Adipocyte (in vitro differentiated cells): Measurements from ENCODE around the gene FBLN1.
"Not testable (repeated sequence)": the region's sequence is repeated elsewhere in the genome, so short reads cannot be mapped to it uniquely, and the experiment has no call there.

ENCODE experiments used
- DNase-seq: peaks from one replicate; pipeline ENCODE4 v3.0.0-alpha.2; 2015; ENCODE audit warnings: low read depth
- H3K27me3 ChIP-seq: replicated peaks from 2 replicates; pipeline ENCODE4 v1.7.0; 2013; ENCODE audit warnings: mild to moderate bottlenecking, low read length, moderate library complexity; ENCODE audit not compliant: control insufficient read depth, insufficient read depth
- H3K36me3 ChIP-seq: 2 replicates; pipeline ENCODE4 v1.7.0; 2013; ENCODE audit warnings: low read length, mild to moderate bottlenecking, moderate library complexity; ENCODE audit not compliant: control insufficient read depth, insufficient read depth, severe bottlenecking
- H3K4me1 ChIP-seq: 2 replicates; pipeline ENCODE4 v1.7.0; 2013; ENCODE audit warnings: mild to moderate bottlenecking, low read length, moderate library complexity; ENCODE audit not compliant: control insufficient read depth, insufficient read depth
- H3K4me3 ChIP-seq: 2 replicates; pipeline ENCODE4 v1.7.0; 2013; ENCODE audit warnings: mild to moderate bottlenecking, low read length, moderate library complexity
- H3K9ac ChIP-seq: 2 replicates; pipeline ENCODE4 v1.7.0; 2013; ENCODE audit warnings: mild to moderate bottlenecking, low read length, moderate library complexity
- H3K9me3 ChIP-seq: 2 replicates; pipeline ENCODE4 v1.7.0; 2013; ENCODE audit warnings: mild to moderate bottlenecking, low read length, moderate library complexity; ENCODE audit not compliant: control insufficient read depth

The FBLN1 gene

DNA sequence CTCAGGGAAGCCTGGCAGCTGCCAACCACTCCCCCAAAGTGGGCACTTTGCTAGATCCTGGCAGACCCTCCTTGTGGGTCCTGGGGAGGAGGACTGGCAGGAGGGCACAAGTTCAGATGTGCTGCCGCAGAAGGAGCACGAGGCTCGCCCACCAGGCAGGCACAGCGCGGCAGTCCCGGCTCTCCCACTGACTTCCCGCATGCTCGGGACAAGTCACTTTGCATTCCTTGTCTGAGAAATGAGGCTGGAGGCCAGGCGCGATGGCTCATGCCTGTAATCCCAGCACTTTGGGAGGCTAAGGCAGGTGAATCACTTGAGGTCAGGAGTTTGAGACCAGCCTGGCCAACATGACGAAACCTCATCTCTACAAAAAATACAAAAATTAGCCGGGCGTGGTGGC is 40.1 kb downstream of the FBLN1 start:
- H3K4me3 ChIP-seq, H3K9me3 ChIP-seq, DNase-seq, H3K27me3 ChIP-seq, H3K9ac ChIP-seq: not testable (repeated sequence)
- H3K36me3 ChIP-seq = peaks cover 37% of the 10 kb centered on the region
- peaks cover 17% of the 10 kb centered on the region for H3K4me1 ChIP-seq

GRCh38 chr22:45543243-45543642 is 40.6 kb downstream of the FBLN1 start:
- H3K36me3 ChIP-seq = peaks cover 42% of the 10 kb centered on the region
- DNase-seq = no peak
- no peak overlapping the region for H3K4me3 ChIP-seq
- H3K9ac ChIP-seq = no peak overlapping the region
- no peaks in the 10 kb centered on the region for H3K9me3 ChIP-seq
- H3K27me3 ChIP-seq = no peaks in the 10 kb centered on the region
- H3K4me1 ChIP-seq = peaks cover 15% of the 10 kb centered on the region

DNA sequence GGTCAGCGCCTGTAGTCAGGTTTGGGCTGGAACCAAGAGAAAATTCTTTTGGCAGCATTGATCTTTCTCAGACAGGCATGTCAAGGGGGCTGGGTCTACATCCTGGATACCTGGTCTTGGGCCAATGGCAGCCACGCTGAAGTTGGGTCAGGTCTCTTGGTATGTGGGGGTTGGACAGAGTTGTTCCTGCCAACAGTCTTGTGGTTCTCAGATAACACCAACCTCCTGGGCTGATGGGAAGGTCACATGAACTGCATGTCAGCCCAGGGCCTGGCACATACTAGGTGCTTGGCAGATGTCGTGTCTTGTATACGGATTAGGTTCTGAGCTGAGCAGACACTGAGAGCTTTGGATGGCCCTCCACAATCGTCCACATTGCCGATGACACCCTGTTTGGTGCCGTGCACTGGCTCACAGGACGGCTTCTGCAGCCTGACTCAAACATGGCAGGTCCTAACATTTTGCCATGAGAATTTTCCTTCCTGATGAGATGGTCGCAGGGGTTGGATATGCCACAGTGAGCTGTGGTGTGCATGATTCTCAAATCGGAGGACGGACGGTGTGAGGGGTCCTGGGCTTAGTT is 42.0 kb downstream of the FBLN1 start:
- no peak overlapping the region for H3K4me3 ChIP-seq
- no peaks in the 10 kb centered on the region for H3K27me3 ChIP-seq
- H3K36me3 ChIP-seq = peaks cover 45% of the 10 kb centered on the region
- no peak overlapping the region for H3K9ac ChIP-seq
- H3K9me3 ChIP-seq = no peaks in the 10 kb centered on the region
- DNase-seq = no peak
- peaks cover 24% of the 10 kb centered on the region for H3K4me1 ChIP-seq

GRCh38 chr22:45546333-45547015 is 43.8 kb downstream of the FBLN1 start:
- H3K9me3 ChIP-seq = no peaks in the 10 kb centered on the region
- H3K4me1 ChIP-seq = peaks cover 42% of the 10 kb centered on the region
- peaks cover 34% of the 10 kb centered on the region for H3K36me3 ChIP-seq
- no peaks in the 10 kb centered on the region for H3K27me3 ChIP-seq
- H3K4me3 ChIP-seq = no peak overlapping the region
- DNase-seq = no peak
- H3K9ac ChIP-seq = no peak overlapping the region

DNA sequence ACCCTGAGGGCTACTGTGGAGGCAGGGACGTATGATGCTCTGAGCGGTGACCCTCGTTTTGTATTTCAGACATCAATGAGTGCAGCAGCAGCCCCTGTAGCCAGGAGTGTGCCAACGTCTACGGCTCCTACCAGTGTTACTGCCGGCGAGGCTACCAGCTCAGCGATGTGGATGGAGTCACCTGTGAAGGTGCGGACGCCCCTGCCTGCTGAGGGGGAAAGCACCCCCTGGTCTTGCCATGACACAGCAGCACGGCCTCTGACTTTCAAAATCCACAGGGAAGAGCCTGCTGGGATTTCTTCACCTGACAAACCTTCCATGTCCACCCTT is 44.3 kb downstream of the FBLN1 start:
- H3K9me3 ChIP-seq = no peaks in the 10 kb centered on the region
- H3K27me3 ChIP-seq = no peaks in the 10 kb centered on the region
- no peak overlapping the region for H3K4me3 ChIP-seq
- H3K9ac ChIP-seq = no peak overlapping the region
- H3K36me3 ChIP-seq = peaks cover 28% of the 10 kb centered on the region
- DNase-seq = no peak
- H3K4me1 ChIP-seq = peaks cover 47% of the 10 kb centered on the region

DNA sequence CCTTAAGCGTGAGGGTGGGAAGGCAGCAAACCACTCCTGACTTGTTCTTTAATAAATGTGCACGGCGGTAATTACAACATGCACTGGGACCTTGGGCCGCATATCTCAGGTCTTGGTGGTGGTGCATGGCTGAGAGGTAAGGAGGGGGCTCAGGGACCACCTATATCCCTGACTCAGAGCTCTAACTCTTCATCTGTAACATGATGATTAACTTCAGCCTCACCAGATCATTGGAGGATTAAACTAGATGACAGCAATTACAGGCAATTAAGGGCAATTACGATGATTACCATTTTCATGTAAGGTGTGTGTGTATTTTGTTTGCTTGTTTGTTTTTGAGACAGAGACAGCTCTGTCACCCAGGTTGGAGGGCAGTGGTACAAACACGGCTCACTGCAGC is 45.0 kb downstream of the FBLN1 start:
- H3K36me3 ChIP-seq = peaks cover 21% of the 10 kb centered on the region
- peak overlapping the region; percentile 71 for H3K9ac ChIP-seq
- no peak overlapping the region for H3K4me3 ChIP-seq
- H3K27me3 ChIP-seq = no peaks in the 10 kb centered on the region
- peaks cover 55% of the 10 kb centered on the region for H3K4me1 ChIP-seq
- H3K9me3 ChIP-seq = no peaks in the 10 kb centered on the region
- no peak for DNase-seq

GRCh38 chr22:45548247-45548840 is 45.7 kb downstream of the FBLN1 start:
- H3K9me3 ChIP-seq = no peaks in the 10 kb centered on the region
- H3K4me3 ChIP-seq = no peak overlapping the region
- peaks cover 20% of the 10 kb centered on the region for H3K36me3 ChIP-seq
- H3K4me1 ChIP-seq = peaks cover 61% of the 10 kb centered on the region
- no peak for DNase-seq
- peak overlapping the region; percentile 71 for H3K9ac ChIP-seq
- H3K27me3 ChIP-seq = no peaks in the 10 kb centered on the region

DNA sequence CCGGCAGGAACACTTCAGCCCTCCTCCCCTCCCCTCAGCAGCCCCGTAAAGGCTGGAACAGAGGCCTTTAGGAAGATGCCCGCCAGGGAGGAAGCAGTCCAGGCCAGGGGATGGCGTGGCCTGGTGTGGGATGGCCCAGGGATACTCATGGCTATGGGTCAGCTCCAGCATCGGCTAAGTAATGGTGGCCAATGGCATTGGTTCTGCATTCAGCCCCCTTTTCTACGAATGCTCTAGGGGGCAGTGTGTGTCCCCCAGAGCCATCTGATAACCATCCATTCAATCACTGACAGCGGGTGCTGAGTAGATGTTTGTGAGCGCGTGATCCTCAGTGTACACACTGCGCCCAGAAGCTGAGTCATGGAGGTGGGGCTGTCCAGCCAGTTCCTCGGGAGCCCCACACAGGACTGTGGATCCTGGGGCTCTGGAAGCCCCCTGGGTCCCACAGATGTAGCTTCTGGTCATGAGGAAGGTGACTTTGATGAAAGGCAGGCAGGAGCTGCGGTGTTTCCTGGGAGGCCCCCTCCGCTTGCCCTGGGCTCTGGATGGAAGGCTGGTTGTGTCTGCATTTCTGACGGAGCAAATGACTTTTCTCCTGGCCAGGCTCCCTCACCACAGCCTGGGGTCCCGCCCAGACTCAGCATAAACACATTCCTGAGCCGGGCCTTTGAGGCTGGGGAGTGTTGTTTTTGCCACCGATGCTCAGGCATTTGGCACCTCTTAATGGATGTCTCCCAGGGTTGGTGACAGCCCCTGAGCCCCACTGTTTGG is 46.5 kb downstream of the FBLN1 start:
- DNase-seq = no peak
- Histone ChIP-seq H3K4me3 (peak overlapping the region; percentile 39), H3K9ac (peak overlapping the region; percentile 71), H3K27me3 (no peaks in the 10 kb centered on the region), H3K4me1 (peaks cover 69% of the 10 kb centered on the region), H3K9me3 (no peaks in the 10 kb centered on the region), H3K36me3 (peaks cover 20% of the 10 kb centered on the region)

GRCh38 chr22:45549762-45550378 is 47.2 kb downstream of the FBLN1 start:
- no peak for DNase-seq
- peaks cover 20% of the 10 kb centered on the region for H3K36me3 ChIP-seq
- H3K4me1 ChIP-seq = peaks cover 63% of the 10 kb centered on the region
- H3K9me3 ChIP-seq = no peaks in the 10 kb centered on the region
- H3K27me3 ChIP-seq = no peaks in the 10 kb centered on the region
- H3K4me3 ChIP-seq = no peak overlapping the region
- H3K9ac ChIP-seq = peak overlapping the region; percentile 71

DNA sequence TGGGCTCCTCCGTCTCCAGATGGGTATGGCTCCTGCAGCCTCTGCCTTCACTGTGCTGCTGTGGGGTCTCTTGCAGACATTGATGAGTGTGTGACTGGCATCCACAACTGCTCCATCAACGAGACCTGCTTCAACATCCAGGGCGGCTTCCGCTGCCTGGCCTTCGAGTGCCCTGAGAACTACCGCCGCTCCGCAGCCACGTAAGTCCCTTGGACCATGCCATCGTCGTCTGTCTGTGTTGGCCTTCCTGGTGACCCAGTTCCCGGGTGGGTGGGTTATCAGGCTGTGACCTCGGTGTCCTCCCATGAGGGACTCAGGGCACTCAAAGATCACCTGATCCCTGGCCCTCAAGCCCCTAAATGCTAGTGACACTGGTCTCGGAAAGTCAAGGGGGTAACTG is 47.7 kb downstream of the FBLN1 start:
- H3K4me1 ChIP-seq = peaks cover 63% of the 10 kb centered on the region
- peaks cover 18% of the 10 kb centered on the region for H3K36me3 ChIP-seq
- H3K9ac ChIP-seq = no peak overlapping the region
- DNase-seq = no peak
- no peak overlapping the region for H3K4me3 ChIP-seq
- no peaks in the 10 kb centered on the region for H3K9me3 ChIP-seq
- H3K27me3 ChIP-seq = no peaks in the 10 kb centered on the region

GRCh38 chr22:45550891-45551290 is 48.2 kb downstream of the FBLN1 start:
- DNase-seq = no peak
- peaks cover 63% of the 10 kb centered on the region for H3K4me1 ChIP-seq
- H3K9ac ChIP-seq = peak overlapping the region; percentile 75
- no peaks in the 10 kb centered on the region for H3K9me3 ChIP-seq
- H3K27me3 ChIP-seq = no peaks in the 10 kb centered on the region
- H3K36me3 ChIP-seq = peaks cover 14% of the 10 kb centered on the region
- H3K4me3 ChIP-seq = no peak overlapping the region
